ENCODE data around the gene DPPA4.
"Not testable (repeated sequence)": the region's sequence is repeated elsewhere in the genome, so short reads cannot be mapped to it uniquely, and the experiment has no call there.

- not testable (repeated sequence) for TF ChIP-seq CTCF (IDR thresholded peaks at IDR 0.05); ZFX (IDR thresholded peaks at IDR 0.05; ENCODE audit: borderline replicate concordance)
Measured at GRCh38 chr3:109374434-109374833, 37.1 kb upstream of the DPPA4 start.

Measured in 22Rv1 (cell line).